Epithelial cell of esophagus (primary cell): Measurements from ENCODE around the gene LRRC1.

Source experiments
- DNase-seq: peaks from one replicate; pipeline ENCODE4 v3.0.0; 2010; ENCODE audit warnings: low read depth
- H3K4me3 ChIP-seq: 2 replicates; pipeline ENCODE4 v1.5.1; 2011; ENCODE audit warnings: mild to moderate bottlenecking, low read length, control low read depth
- CTCF ChIP-seq: IDR thresholded peaks from 2 replicates; pipeline ENCODE4 v1.5.1; 2011; ENCODE audit warnings: low read depth, mild to moderate bottlenecking, low read length, control low read depth, inconsistent platforms; ENCODE audit not compliant: insufficient read depth; ENCODE audit errors: missing control alignments

The LRRC1 gene

DNA sequence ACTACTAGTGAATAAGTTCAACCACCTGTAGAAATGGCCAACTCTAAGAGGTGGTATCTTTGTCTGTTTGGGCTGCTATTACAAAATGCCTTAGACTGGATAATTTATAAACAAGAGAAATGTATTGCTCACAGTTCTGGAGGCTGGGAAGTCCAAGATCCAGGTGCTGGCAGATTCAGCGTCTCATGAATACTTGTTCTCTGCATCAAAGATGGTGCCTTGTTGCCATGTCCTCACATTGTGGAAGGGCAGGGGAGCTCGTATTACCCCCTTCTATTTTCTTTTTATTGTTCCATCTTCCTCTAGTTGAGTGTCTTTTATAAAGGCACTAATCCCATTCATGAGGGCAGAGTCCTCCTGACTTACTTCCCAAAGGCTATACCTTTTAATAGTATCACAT lies 58.0 kb downstream of the LRRC1 start:
- no peak for TF ChIP-seq CTCF
- DNase-seq: no peak

DNA sequence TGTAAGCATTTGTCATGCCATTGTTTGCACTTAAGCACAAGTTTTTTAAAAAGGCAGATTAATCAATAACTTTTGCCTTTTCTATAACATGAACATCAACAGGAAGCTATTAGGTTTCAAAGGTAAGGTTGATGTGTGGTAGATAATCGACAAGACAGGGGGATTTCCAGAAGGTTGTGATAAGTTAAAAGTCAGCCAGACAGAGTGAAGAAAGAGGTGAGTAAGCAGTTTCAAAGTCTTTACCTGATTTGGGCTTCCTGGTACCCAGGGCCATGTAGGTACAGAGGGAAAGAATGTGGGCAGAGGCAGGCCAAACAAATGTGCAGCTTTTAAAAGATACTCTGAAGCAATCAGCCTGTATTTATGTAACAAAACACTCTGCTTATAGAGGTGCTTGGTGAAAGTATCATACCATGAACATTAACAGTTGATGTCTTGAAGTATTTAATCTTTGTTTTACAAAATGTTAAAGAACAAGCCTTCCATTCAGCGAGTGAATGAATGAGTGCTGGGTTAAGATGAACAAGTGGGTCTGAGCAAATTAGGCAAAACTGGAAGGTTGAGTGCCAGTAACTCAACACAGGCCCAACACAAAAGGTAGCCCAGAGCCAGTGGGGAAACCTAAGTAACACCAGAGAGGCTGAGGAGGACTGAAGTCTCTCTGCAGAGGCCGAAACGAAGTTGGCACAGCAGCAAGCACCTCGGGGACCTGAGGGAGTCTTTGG lies 60.2 kb downstream of the LRRC1 start:
- no peak overlapping the region for H3K4me3 ChIP-seq

More for the DNA sequence above, 58.0 kb downstream of the LRRC1 start:
- no peak overlapping the region for H3K4me3 ChIP-seq

GRCh38 chr6:53855940-53856339 lies 61.1 kb downstream of the LRRC1 start:
- H3K4me3 ChIP-seq: no peak overlapping the region
- no peak for DNase-seq
- TF ChIP-seq CTCF: no peak

More for the DNA sequence above, 60.2 kb downstream of the LRRC1 start:
- no peak for TF ChIP-seq CTCF
- peak; percentile 90 for DNase-seq

- TF ChIP-seq CTCF: no peak
- DNase-seq: peak; percentile 83
- no peak overlapping the region for H3K4me3 ChIP-seq
Measured at GRCh38 chr6:53857318-53858094, 62.7 kb downstream of the LRRC1 start.

DNA sequence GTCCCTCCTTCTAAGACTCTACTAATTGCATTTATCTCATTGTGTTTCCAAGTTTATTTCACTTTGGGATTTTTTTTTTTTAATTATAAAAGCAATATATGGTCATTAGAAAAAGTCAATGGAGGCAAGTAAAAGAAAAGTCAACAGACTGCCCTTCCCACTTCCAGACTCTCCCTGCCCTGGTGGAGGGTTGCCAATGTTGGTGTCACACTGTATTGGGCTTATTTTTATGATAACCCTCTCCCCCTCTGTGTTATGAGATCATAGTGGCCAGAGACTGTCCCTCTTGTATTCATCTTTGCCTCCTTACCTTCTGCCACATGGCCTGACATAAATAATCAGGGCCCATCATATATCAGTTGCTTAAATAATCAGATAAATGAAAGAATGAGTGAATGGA lies 63.4 kb downstream of the LRRC1 start:
- no peak overlapping the region for H3K4me3 ChIP-seq
- DNase-seq: no peak
- TF ChIP-seq CTCF: no peak

DNA sequence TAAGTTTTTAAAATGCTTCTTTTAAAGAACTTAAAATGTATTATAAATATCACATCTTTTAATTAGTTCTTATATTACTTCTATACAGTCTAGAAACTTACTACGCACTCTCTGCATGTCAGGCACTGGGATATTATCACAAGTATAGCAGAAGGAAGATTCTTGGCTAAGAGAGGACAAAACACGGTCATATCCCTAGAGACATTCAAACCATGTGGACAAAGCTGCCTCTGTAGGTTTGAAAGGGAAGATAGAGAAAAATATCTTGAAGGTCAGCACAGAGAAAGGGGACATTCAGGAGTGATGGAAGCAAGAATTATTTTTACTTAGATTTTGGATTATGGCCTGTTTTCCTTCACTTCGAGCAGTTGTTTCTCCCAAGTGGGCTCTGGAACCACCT lies 64.1 kb downstream of the LRRC1 start:
- no peak overlapping the region for H3K4me3 ChIP-seq
- no peak for TF ChIP-seq CTCF
- no peak for DNase-seq
